Activated CD8-positive, alpha-beta T cell treated with anti-CD3 and anti-CD28 coated beads for 36 hours (primary cell): Measurements from ENCODE around the gene DLL1. TPM values are rescaled to one million over a fixed set of nuclear protein-coding genes. Genes with fewer than 3 reads are reported as not detected.

Source experiments
- ATAC-seq: fragments of 200-7000 bp; cut with Tn5 transposase; one replicate; pipeline ENCODE4 v1.10.0; 2021; ENCODE audit warnings: mild to moderate bottlenecking, moderate library complexity
- CTCF ChIA-PET: fragments of 350-600 bp; sonication (Branson Sonifier 250); formaldehyde crosslinking; loops from one replicate; lab custom pipeline; 2021; ENCODE audit warnings: antibody characterized with exemption; lab: Charles Lee
- POLR2A ChIA-PET: fragments of 350-600 bp; sonication (Branson Sonifier 250); formaldehyde crosslinking; loops from one replicate; lab custom pipeline; 2021; ENCODE audit warnings: antibody characterized with exemption; lab: Charles Lee
- DNase-seq: peaks from one replicate; pipeline ENCODE4 v3.0.0-alpha.2; 2020
- H3K27ac Mint-ChIP-seq: one replicate; pipeline ENCODE4 v1.8.0; 2021; ENCODE audit warnings: mild to moderate bottlenecking, mixed read lengths
- H3K27me3 Mint-ChIP-seq: one replicate; pipeline ENCODE4 v1.8.0; 2021; ENCODE audit warnings: mixed read lengths
- H3K36me3 Mint-ChIP-seq: one replicate; pipeline ENCODE4 v1.8.0; 2021; ENCODE audit warnings: low read depth, mixed read lengths
- H3K4me1 Mint-ChIP-seq: one replicate; pipeline ENCODE4 v1.8.0; 2021; ENCODE audit warnings: low read depth, mixed read lengths
- H3K4me3 Mint-ChIP-seq: one replicate; pipeline ENCODE4 v1.8.0; 2021; ENCODE audit warnings: mild to moderate bottlenecking, moderate library complexity, mixed read lengths
- H3K9me3 Mint-ChIP-seq: one replicate; pipeline ENCODE4 v1.8.0; 2021; ENCODE audit warnings: mixed read lengths
- intact Hi-C: fragments of 100-400 bp; cut with micrococcal nuclease; formaldehyde crosslinking; loops from one replicate; pipeline ENCODE4 v1.10.0; 2022
- total RNA-seq, 2 experiments: library from RNA; stranded (reverse); gene quantifications; one replicate each; pipeline ENCODE4 v1.2.3, GENCODE V29; 2021
- TF ChIP-seq, protein P1 (sequence below): fragments of 200-600 bp; IDR thresholded peaks from one replicate; pipeline ENCODE4 v1.8.0; 2022; ENCODE audit warnings: antibody characterized with exemption, mild to moderate bottlenecking

Gene DLL1
- total RNA-seq, 2 experiments from 2014 or later, result 1.9 to 2.4 TPM

DNA sequence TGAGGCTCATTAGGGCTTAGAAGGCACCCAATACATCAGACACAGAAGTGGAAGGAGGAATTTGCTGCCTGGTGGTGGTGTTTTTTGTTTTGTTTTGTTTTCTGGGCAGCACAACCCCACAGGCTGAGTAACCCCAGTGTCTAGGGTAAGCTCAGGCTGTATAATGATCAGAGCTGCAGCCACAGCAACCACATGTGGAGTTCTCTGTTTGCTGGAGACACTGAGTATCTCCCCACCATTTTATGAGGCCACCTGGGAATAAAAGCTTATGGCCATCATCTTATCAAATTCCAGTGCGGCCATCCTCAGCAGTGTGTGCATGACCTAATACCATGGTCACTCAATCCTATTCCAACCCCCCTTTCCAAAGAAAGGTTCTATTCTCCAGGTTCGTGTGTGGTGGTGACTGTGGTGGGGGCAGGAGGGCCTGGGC is 3.4 kb upstream of the DLL1 start:
- H3K36me3 Mint-ChIP-seq, result no peaks in the 10 kb centered on the region
- intact Hi-C loops, result loop anchor here (5.0 kb wide), 2 partner anchors 302 to 342 kb away; no protein-coding TSS in a partner anchor
- POLR2A ChIA-PET, result interaction anchor here (1.2 to 1.4 kb wide), 3 partner anchors 12 to 92 kb away, joined by 3 to 4 read pairs (median 3); partner anchors contain the start of gene FAM120B
- TF ChIP-seq, protein P1, sequence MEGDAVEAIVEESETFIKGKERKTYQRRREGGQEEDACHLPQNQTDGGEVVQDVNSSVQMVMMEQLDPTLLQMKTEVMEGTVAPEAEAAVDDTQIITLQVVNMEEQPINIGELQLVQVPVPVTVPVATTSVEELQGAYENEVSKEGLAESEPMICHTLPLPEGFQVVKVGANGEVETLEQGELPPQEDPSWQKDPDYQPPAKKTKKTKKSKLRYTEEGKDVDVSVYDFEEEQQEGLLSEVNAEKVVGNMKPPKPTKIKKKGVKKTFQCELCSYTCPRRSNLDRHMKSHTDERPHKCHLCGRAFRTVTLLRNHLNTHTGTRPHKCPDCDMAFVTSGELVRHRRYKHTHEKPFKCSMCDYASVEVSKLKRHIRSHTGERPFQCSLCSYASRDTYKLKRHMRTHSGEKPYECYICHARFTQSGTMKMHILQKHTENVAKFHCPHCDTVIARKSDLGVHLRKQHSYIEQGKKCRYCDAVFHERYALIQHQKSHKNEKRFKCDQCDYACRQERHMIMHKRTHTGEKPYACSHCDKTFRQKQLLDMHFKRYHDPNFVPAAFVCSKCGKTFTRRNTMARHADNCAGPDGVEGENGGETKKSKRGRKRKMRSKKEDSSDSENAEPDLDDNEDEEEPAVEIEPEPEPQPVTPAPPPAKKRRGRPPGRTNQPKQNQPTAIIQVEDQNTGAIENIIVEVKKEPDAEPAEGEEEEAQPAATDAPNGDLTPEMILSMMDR, result no peak
- H3K27ac Mint-ChIP-seq, result no peak overlapping the region
- no peak overlapping the region for H3K4me3 Mint-ChIP-seq
- peak; percentile 28 for DNase-seq
- H3K4me1 Mint-ChIP-seq, result peaks cover 36% of the 10 kb centered on the region
- CTCF ChIA-PET, result interaction anchor here (0.6 to 1.1 kb wide), 3 partner anchors 19 to 505 kb away, joined by 3 read pairs; no protein-coding TSS in a partner anchor
- peaks cover 54% of the 10 kb centered on the region for H3K27me3 Mint-ChIP-seq
- ATAC-seq, result no peak
- no peaks in the 10 kb centered on the region for H3K9me3 Mint-ChIP-seq

DNA sequence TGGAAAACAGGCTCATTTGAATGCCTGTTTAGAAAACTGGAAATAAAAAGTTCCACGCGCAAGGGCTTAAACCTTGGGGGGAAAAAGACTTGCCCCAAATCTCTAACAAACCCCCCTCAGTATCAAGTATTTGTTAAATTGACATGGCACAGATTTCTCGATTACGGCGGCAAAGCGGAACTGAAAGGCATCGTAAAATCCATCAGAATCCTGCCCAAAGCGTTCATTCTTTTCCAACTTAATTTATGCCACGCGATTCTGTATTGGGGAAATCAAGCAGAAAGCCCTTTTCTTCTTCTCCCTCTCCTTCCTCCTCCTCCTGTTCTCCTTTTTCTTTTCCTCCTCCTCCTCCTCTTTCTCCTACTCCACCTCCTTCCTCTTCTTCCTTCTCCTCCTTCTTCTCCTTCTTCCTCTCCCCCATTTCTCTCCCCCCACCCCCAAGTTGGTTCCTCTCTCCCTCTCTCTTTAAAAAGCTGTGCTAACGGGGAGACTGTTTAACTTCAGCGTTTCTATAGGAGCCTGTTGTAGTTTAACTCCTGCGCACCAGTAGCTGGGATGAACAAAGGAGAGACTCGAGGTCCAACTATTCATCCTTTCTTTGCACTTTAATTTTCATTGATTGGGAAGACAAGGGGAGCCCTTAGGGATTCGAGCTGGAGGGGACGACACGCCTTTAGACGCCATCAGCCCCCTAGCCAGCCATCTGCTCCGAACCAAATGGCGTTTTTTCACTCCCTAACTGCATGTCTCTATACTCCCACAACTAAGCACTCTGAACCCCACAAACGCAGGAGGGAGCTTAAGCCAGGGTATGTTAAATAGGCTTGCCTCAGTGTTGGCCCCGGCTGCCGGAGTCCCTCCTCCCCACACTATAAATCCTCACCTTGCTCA is 2.7 kb upstream of the DLL1 start:
- POLR2A ChIA-PET, result interaction anchor here (0.6 to 2.4 kb wide), 6 partner anchors 9 to 93 kb away, joined by 3 to 7 read pairs (median 4); partner anchors contain the start of gene FAM120B

DNA sequence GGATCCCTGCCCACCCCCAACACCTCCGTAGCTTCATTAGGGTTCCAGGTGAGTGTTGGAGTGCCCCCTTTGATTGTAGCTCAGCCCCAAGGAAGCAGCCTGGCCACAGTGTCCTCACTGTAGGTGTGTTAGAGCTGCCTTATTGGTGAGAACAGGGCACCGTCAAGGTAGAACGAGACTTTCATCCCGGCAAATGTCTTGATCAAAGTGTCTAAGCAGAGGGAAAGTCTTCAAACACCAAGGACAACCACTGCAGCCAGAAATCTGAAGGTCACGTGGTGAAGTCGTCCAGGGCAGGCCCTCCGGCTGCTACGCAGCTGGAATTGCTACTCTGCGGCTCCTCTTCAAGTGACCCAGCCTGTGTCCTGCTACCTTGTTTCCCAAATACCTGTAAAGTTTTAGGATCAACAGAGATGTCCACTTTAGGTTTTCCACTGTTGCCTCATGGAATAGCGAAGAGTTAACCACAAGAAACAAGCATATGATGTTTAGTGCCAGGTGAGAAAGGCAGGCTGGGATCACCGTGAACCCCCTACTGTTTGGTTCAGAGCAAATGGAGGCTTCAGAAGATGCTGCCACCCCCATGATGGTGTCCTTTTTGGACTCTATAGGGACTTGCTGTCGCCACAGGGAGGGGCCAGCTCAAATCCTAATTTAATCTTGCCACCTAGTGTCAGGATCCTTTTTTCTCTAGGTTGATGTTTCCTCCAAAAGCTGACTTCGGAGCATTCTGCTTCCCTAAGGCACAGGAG is 1.7 kb upstream of the DLL1 start:
- Mint-ChIP-seq H3K9me3 (no peaks in the 10 kb centered on the region), H3K27me3 (peaks cover 45% of the 10 kb centered on the region), H3K4me3 (peak overlapping the region; percentile 73), H3K27ac (no peak overlapping the region), H3K4me1 (peaks cover 40% of the 10 kb centered on the region), H3K36me3 (peaks cover 2% of the 10 kb centered on the region)
- TF ChIP-seq, protein P1, result peak; percentile 25
- DNase-seq (peak; percentile 37), ATAC-seq (no peak)
- ChIA-PET POLR2A (interaction anchor here (1.0 to 2.4 kb wide), 4 partner anchors 10 to 145 kb away, joined by 3 to 7 read pairs (median 5); no protein-coding TSS in a partner anchor), CTCF (interaction anchor here (0.6 to 3.2 kb wide), 6 partner anchors 12 to 520 kb away, joined by 3 to 17 read pairs (median 3); no protein-coding TSS in a partner anchor)
- intact Hi-C loops, result loop anchor here (5.0 kb wide), 2 partner anchors 300 to 340 kb away; no protein-coding TSS in a partner anchor

More for the DNA sequence above, 2.7 kb upstream of the DLL1 start:
- Mint-ChIP-seq H3K4me3 (no peak overlapping the region), H3K36me3 (no peaks in the 10 kb centered on the region), H3K27ac (no peak overlapping the region), H3K4me1 (peaks cover 37% of the 10 kb centered on the region), H3K9me3 (no peaks in the 10 kb centered on the region), H3K27me3 (peaks cover 50% of the 10 kb centered on the region)
- CTCF ChIA-PET, result interaction anchor here (0.6 to 2.2 kb wide), 7 partner anchors 11 to 521 kb away, joined by 3 to 8 read pairs (median 3); no protein-coding TSS in a partner anchor
- no peak for DNase-seq
- TF ChIP-seq, protein P1, result no peak
- no peak for ATAC-seq
- intact Hi-C loops, result loop anchor here (5.0 kb wide), 2 partner anchors 301 to 341 kb away; no protein-coding TSS in a partner anchor

DNA sequence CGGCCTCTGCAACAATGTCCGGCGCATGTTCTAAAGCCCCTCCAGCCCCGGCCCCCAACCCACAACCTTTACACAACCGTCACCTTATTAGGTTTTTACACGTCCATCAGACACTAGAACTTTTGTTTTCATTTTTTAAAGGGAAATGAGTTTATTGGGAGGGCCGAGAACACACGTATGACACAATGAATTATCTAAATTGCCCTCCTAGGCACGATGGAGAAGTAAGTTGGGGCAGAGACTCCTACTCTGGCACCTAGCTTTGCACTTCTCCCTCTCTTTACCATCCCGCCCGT is 1.2 kb upstream of the DLL1 start:
- no peak for ATAC-seq
- peaks cover 40% of the 10 kb centered on the region for H3K4me1 Mint-ChIP-seq
- CTCF ChIA-PET, result interaction anchor here (1.2 to 3.2 kb wide), 4 partner anchors 12 to 461 kb away, joined by 3 to 17 read pairs (median 6); no protein-coding TSS in a partner anchor
- H3K4me3 Mint-ChIP-seq, result peak overlapping the region; percentile 73
- H3K36me3 Mint-ChIP-seq, result peaks cover 2% of the 10 kb centered on the region
- H3K27ac Mint-ChIP-seq, result no peak overlapping the region
- POLR2A ChIA-PET, result interaction anchor here (1.0 to 2.4 kb wide), 5 partner anchors 10 to 144 kb away, joined by 3 to 7 read pairs (median 5); no protein-coding TSS in a partner anchor
- intact Hi-C loops, result loop anchor here (5.0 kb wide), 2 partner anchors 300 to 340 kb away; no protein-coding TSS in a partner anchor
- peaks cover 41% of the 10 kb centered on the region for H3K27me3 Mint-ChIP-seq
- H3K9me3 Mint-ChIP-seq, result no peaks in the 10 kb centered on the region
- no peak for DNase-seq
- TF ChIP-seq, protein P1, result no peak
